Glomerular visceral epithelial cell (primary cell): ENCODE results near the gene TMIGD3.

Experiments used
- DNase-seq: peaks from one replicate; pipeline ENCODE4 v3.0.0-alpha.2; 2016; ENCODE audit errors: extremely low spot score

The TMIGD3 gene

DNA sequence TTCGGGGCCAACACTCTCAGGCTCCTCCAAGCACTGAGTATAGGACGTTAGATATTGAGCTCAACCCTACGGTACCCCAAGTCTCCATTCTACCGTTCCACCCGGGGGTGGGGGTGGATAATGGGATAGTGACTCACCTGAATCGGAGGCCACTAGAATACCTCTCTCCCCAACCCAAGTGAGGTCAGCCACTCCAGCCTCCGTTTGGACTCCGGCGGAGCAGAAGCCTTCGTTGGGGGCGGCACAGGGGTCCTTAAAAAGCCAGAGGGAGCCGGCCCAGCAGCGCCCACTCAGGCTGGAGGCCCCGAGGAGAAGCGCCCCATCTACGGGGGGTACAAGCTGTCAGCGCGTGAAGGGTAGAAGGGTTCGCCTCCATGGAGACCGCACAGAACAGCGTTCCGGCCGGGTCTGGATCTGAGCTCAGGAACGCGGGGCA, 54.9 kb downstream of the TMIGD3 start:
- DNase-seq = peak; percentile 24

DNA sequence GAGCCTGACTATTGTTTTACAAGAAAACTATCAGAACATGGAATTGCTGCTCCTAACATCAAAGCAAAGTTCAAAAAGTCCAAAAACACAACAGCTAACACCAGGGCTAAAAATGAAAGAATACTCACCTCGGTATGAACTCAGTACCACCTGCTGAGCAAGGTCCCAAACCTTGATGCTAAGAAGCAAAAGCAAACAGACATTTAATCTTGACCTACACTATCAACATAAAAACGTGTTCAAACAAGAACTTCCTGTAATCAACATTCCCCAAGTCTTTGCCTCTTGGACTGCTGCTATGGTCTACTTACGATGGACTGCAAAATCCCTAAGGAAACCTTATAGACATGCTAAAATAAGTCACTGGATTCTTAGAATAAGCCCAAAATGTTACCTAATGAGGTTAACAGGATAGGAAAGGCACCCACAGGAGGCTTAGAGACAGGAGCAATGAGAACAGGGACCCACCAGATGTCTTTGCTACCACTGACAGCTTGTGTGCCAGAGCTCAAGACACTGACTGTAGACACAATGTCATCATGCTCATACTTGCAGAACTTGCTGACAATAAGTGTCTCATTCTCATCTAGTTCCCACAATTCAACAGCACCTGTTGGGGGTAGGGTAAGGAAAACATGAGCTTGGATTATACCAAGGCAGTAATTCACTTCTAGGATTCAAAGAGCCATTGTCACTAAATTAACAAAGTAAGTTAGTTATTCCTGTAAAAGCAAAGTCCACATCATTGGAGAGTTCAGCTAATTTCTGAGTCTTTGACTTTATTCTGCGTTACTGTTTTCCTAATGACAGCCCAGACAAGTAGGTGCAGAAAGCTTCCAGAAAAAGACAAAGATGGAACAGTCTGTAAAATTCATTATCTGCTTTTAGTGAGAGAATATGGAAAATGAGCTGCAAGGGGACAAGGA, 56.2 kb downstream of the TMIGD3 start:
- DNase-seq = no peak

DNA sequence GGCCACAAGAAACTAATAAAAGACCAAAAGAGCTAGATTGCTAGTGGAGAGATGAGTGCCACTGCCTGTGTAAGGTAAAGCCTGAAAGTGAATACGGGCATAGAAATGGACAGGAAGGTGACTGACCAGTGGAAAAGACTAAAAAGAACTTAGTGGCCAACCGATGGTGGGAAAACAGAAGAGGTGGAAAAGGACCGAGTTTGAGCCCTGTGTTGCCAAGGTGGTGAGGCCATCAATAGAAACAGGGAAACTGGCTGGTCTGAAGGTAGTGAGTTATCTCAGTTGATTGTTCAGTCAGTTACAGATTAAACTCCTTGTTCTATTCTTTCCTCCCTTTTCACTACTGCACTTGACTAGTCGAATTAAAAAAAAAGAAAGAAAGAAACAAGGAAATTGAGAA, 56.9 kb downstream of the TMIGD3 start:
- no peak for DNase-seq

DNA sequence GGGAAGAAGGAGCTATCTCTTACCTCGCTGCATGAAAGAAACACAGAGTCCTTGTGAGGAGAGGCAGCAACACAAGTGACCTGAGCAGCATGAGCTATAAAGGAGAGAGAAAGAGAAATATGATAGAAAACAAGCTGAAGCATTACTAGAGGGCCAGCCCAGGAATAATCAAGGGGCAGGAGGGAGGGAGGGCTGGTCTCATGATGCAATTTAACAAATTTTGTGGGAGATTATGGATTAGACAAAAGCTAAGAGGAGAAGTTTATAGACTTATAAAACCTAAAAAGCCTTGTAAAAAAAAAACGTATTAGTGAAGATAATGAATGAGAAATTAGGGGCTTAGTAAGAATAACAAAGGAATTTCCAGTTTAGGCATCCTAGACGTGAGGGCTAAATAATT, 59.4 kb downstream of the TMIGD3 start:
- DNase-seq = no peak

DNA sequence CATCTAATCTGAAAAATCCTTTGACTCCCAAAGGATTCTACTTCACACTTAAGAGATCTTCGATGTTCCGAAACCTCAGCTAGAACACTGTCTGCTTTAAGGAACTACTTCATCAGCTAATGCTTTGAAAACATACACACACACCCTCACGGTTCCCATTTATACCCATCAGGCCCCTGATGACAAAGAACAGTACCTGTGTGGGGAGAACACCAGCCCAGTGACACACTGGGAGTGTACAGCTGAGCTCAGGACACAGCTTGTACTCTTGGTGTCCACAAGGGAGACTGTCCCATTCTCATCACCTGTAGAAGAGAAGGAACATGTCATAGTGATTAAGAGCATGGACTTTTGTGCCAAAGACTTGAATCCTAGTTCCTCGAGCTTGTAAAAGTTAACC, 61.0 kb downstream of the TMIGD3 start:
- DNase-seq = no peak

DNA sequence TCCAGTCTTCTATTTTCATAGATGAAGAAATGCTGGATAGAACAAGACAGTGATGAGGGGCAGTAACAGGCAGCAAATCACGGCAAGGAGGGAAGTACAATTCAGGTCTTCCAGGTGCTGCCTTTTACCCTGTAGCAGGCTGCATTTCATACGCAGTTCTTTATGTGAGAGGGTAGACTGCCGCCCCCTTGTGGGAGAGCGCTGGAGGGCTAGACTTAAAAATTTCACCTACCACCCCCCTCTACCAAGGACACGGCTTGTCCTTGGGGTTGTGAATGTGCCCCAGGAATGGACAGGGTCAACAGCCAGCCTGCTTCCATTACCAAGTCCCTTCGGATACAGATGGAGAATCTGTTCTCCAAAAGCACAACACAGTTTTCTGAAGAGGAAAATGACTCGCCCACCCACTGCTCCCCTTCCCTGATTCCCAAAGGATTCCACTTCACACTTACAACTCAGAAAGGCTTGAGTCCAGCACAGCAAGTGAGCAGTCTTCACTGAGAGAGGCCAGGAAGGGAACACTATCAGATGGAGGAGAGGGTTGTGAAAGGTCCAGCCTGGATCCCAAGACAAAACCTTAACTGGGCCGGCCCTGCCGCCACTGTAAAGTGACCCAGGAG, 61.8 kb downstream of the TMIGD3 start:
- peak; percentile 23 for DNase-seq

DNA sequence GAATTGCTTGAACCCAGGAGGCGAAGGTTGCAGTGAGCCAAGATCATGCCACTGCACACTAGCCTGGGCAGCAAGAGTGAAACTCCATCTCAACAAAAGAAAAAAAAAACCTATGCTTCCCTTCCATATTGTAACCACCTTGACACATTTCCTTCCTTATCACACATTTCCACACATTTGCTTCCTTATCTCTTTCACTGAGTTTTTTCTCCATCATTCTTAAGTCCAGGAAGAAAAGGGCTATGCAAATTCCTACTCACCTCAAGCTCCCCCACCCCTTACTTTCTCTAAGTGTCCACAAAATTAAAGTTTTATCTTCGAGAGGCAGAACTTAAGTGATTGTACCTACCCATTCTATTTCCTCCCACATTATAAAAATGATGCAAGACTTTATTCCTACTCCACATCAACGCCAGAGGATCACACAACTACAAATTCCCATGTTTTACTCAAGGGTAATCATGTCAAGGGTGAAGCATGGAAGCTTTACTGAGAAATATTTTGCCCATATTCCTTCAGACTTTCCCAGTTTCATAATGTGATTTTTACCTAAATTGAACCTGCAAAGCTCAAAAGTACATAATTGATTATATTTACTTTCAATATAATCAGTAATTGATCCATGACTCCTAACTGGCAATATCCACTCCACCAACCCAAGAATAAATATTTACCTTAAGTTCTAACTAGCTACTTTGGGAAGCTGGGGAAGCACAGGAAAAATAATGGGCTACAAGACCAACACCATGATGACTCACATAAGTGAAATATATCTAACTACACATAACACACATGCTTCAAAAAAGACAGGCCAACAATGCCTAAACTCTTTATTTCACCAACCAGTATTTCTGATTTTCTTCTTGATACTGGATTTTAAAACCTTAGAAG, 63.7 kb downstream of the TMIGD3 start:
- no peak for DNase-seq

DNA sequence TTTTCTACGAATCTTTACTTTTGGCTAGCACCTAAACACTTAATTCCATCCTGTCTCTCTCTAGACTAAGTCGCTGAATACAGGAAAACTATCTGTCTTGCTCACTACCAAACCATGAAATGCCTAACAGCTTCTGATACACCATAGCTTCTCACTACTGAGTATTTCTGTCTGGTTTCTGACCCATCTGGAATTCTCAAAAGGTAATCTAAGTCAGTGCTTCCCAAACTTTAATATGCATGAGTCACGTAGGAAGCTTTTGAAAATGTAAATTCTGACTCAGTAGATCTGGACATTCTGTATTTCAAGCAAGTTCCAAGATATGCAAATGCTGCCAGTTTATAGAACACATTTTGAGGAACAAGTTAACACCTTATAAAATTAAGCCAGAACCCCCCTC, 66.7 kb downstream of the TMIGD3 start:
- no peak for DNase-seq
